Hindlimb muscle (tissue), 1 donor: ENCODE data around the gene NR1H4. TPM values are rescaled to one million over a fixed set of nuclear protein-coding genes. Genes with fewer than 3 reads are reported as not detected.
"Not testable (repeated sequence)": the region's sequence is repeated elsewhere in the genome, so short reads cannot be mapped to it uniquely, and the experiment has no call there.

Experiments
- DNase-seq: peaks from one replicate; pipeline ENCODE4 v3.0.0-alpha.2; 2013
- polyA plus RNA-seq: library from polyadenylated mRNA; unstranded; fragments of 120-200 nt; gene quantifications from one replicate; pipeline ENCODE4 v1.2.1, GENCODE V29; 2013; ENCODE audit not compliant: insufficient read length

The NR1H4 gene
- polyA plus RNA-seq: not detected

- no peak for DNase-seq
Observed at GRCh38 chr12:100473716-100474150, at the start of gene NR1H4. Gene NR1H4 (plus strand): TSS chr12:100473866. CDS start chr12:100493324, 19,458 bp downstream.

- no peak for DNase-seq
Observed at GRCh38 chr12:100426145-100426544, 47.5 kb upstream of the NR1H4 start.

GRCh38 chr12:100427078-100427477 is 46.6 kb upstream of the NR1H4 start:
- no peak for DNase-seq

- DNase-seq: not testable (repeated sequence)
Observed at GRCh38 chr12:100430251-100430650, 43.4 kb upstream of the NR1H4 start.

- DNase-seq: no peak
Observed at GRCh38 chr12:100433701-100434100, 40.0 kb upstream of the NR1H4 start.

DNA sequence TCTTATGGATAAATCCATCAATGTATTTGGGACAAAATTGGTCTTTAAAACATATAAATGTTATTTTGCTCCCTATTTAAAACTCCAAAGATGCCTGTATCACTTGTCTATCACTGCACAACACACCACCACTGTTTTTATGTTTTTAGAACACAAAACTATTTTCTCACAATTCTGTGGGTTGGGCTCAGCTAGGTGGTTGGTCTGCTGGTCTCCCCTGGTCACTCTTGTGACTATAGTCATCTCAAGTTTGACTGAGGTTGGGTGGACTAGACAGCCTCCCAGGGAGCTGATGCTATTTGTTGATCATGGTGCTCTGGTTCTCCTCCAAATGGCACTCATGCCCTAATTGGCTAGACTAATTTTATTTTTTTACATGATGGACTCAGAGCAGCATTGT is 39.5 kb upstream of the NR1H4 start:
- DNase-seq: no peak

- DNase-seq: no peak
Observed at GRCh38 chr12:100435957-100436356, 37.7 kb upstream of the NR1H4 start.

- no peak for DNase-seq
Observed at GRCh38 chr12:100437038-100437841, 36.4 kb upstream of the NR1H4 start.

- no peak for DNase-seq
Observed at GRCh38 chr12:100439797-100440196, 33.9 kb upstream of the NR1H4 start.

GRCh38 chr12:100442403-100442802 is 31.3 kb upstream of the NR1H4 start:
- no peak for DNase-seq

GRCh38 chr12:100443434-100443833 is 30.2 kb upstream of the NR1H4 start:
- DNase-seq: no peak

GRCh38 chr12:100445081-100445481 is 28.6 kb upstream of the NR1H4 start:
- no peak for DNase-seq

- no peak for DNase-seq
Observed at GRCh38 chr12:100447381-100447780, 26.3 kb upstream of the NR1H4 start.

- no peak for DNase-seq
Observed at GRCh38 chr12:100448656-100449055, 25.0 kb upstream of the NR1H4 start.

- no peak for DNase-seq
Observed at GRCh38 chr12:100450735-100451134, 22.9 kb upstream of the NR1H4 start.

DNA sequence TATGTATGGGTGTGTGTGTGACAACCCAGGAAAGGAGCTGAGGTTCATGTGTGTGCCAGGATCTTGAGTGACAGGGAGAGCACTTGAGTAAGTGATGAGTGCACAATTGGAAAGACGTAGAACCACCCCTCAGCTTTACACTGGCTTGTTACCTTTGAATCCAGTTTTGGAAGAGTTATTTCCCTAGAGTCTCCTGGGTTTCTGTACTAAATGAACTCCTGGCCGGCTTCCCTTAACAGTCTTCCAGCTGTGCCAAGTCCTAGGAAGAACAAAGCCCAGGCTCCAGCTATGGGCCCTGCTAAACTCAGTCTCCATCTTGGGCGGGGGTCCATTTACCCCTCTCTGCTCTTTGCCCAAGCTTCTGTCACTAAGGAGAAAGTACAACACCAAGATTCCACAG is 19.7 kb upstream of the NR1H4 start:
- no peak for DNase-seq

- DNase-seq: no peak
Observed at GRCh38 chr12:100455896-100456295, 17.8 kb upstream of the NR1H4 start.

DNA sequence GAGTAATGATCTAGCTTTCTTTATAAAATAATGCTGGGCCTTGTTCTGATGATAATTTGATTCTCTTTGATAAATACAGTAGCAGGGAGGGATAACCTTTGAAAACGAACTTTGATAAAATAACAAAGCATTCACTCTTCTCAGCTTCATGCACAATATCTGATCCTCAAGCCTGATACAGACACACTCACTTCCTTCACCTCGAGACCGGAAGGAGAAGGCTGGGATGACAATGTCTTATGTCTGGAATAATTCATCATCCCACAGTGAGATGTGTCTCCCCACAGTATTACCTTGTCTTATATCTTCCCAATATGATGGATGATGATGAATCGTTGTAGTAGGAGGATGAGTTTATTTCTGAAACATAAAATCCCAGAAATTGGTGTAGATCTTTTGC is 15.5 kb upstream of the NR1H4 start:
- DNase-seq: no peak

DNA sequence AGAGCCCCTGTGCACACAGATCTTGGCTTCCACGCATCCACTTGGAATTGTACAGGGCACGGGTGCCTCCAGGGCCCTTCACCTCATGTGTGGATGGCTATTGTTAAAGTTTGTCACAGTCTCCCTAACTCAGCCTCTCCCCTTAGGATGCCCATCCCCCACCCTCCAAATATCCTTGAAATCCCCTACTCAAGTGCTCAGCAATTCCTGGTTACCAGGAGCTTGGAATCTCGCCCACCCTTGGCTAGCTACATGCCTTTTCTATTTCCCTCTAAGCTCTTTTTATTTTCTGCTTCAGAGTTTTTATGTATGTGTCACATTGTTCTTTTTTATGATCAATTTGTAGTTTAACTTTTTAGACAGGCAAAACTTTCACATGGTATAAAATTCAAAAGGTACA is 13.0 kb upstream of the NR1H4 start:
- DNase-seq: peak; percentile 4

DNA sequence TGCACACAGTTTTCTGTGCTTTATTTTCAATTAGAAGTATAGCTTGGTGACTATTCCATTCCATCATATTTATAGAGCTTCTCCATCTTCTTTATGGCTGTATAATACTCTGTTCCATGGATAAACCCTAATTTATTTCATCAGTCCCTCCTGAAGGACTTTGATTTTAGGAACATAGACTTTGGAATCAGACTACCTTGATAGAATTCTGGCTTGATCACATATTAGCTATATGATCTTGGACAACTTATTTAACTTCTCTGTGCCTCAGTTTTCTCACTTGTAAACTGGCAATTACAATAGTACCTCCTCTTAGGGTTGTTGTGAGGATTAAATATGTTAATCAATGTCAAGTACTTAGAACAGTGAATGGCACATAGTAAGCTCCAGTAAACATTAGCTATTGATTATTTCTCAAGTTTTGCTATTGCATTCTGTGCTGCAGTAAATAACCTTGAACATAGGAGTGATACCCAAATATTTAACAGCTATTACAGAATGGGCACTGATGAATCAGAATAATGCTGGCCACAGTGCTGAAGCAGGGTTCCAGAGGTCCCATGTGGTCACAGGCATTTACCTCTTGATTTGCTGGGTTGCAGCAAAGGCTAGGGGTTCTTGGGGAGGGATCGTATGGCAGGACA is 12.2 kb upstream of the NR1H4 start:
- no peak for DNase-seq

- DNase-seq: no peak
Observed at GRCh38 chr12:100463661-100464060, 10.0 kb upstream of the NR1H4 start.

DNA sequence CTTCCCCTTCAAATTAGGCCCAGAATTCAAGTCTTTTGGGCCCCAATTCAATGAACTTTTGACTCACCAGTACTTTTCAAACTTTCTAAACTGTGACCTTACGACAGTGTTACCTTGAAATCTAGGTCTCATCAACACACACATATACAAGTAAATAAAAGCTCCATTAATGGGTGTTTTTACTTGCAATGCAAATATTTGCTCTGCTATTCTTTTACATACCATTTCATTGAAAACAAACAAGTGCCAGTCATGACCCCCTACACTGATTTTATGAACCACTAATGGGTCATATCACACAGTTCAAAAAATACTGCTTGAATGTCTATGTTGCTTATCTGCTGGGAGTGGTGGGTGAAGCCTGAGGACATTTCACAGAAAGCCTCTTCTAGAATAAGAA is 9.1 kb upstream of the NR1H4 start:
- no peak for DNase-seq

- no peak for DNase-seq
Observed at GRCh38 chr12:100468126-100468525, 5.5 kb upstream of the NR1H4 start.

GRCh38 chr12:100472325-100472724 is 1.3 kb upstream of the NR1H4 start:
- no peak for DNase-seq
